ENCODE data around the gene DUSP18. TPM values are rescaled to one million over a fixed set of nuclear protein-coding genes. Genes with fewer than 3 reads are reported as not detected.

The DUSP18 gene
- total RNA-seq, 2 donors from 2014 or later = 4.1 TPM

- no peaks in the 10 kb centered on the region for H3K9me3 ChIP-seq
- H3K36me3 ChIP-seq = no peaks in the 10 kb centered on the region
- no peak overlapping the region for H3K27ac ChIP-seq
- H3K4me1 ChIP-seq (ENCODE audit: control insufficient read depth in 1 of 2, low read depth in 2 of 2) = no peaks in the 10 kb centered on the region
- H3K4me3 ChIP-seq = no peak overlapping the region
- H3K27me3 ChIP-seq (replicated peaks; ENCODE audit: insufficient read depth) = no peaks in the 10 kb centered on the region
- ATAC-seq (ENCODE audit: insufficient number of reproducible peaks, low FRiP score, low read depth) = no peak
- DNase-seq (ENCODE audit: low spot score) = no peak
- TF ChIP-seq CTCF (IDR thresholded peaks at IDR 0.05) = no peak
These were observed 49.9 kb downstream of the DUSP18 start for GRCh38 chr22:30617819-30618218.

- Histone ChIP-seq H3K4me3 (no peak overlapping the region), H3K27me3 (replicated peaks; ENCODE audit: insufficient read depth) (no peaks in the 10 kb centered on the region), H3K36me3 (no peaks in the 10 kb centered on the region), H3K27ac (no peak overlapping the region), H3K9me3 (no peaks in the 10 kb centered on the region), H3K4me1 (ENCODE audit: control insufficient read depth in 1 of 2, low read depth in 2 of 2) (no peaks in the 10 kb centered on the region)
- DNase-seq (ENCODE audit: low spot score) (no peak), ATAC-seq (ENCODE audit: insufficient number of reproducible peaks, low FRiP score, low read depth) (no peak)
- TF ChIP-seq CTCF (IDR thresholded peaks at IDR 0.05) = no peak
These were observed 52.1 kb downstream of the DUSP18 start for GRCh38 chr22:30615543-30615954.

GRCh38 chr22:30614879-30615278, 52.8 kb downstream of the DUSP18 start:
- Histone ChIP-seq H3K27me3 (replicated peaks; ENCODE audit: insufficient read depth) (no peaks in the 10 kb centered on the region), H3K36me3 (no peaks in the 10 kb centered on the region), H3K4me1 (ENCODE audit: control insufficient read depth in 1 of 2, low read depth in 2 of 2) (no peaks in the 10 kb centered on the region), H3K4me3 (no peak overlapping the region), H3K9me3 (no peaks in the 10 kb centered on the region), H3K27ac (no peak overlapping the region)
- DNase-seq (ENCODE audit: low spot score) = no peak
- no peak for TF ChIP-seq CTCF (IDR thresholded peaks at IDR 0.05)
- ATAC-seq (ENCODE audit: insufficient number of reproducible peaks, low FRiP score, low read depth) = no peak

- H3K9me3 ChIP-seq = no peaks in the 10 kb centered on the region
- DNase-seq (ENCODE audit: low spot score) (no peak), ATAC-seq (ENCODE audit: insufficient number of reproducible peaks, low FRiP score, low read depth) (no peak)
- no peak overlapping the region for H3K27ac ChIP-seq
- H3K4me3 ChIP-seq = no peak overlapping the region
- H3K27me3 ChIP-seq (replicated peaks; ENCODE audit: insufficient read depth) = no peaks in the 10 kb centered on the region
- no peak for TF ChIP-seq CTCF (IDR thresholded peaks at IDR 0.05)
- no peaks in the 10 kb centered on the region for H3K4me1 ChIP-seq (ENCODE audit: control insufficient read depth in 1 of 2, low read depth in 2 of 2)
- no peaks in the 10 kb centered on the region for H3K36me3 ChIP-seq
These were observed 53.4 kb downstream of the DUSP18 start for GRCh38 chr22:30614268-30614667.

- peaks cover 0 to 7% of the 10 kb centered on the region in 2 donors for H3K4me1 ChIP-seq (ENCODE audit: control insufficient read depth in 1 of 2, low read depth in 2 of 2)
- no peaks in the 10 kb centered on the region for H3K27me3 ChIP-seq (replicated peaks; ENCODE audit: insufficient read depth)
- no peak overlapping the region for H3K27ac ChIP-seq
- H3K36me3 ChIP-seq = no peaks in the 10 kb centered on the region
- DNase-seq (ENCODE audit: low spot score) (no peak), ATAC-seq (ENCODE audit: insufficient number of reproducible peaks, low FRiP score, low read depth) (no peak)
- no peaks in the 10 kb centered on the region for H3K9me3 ChIP-seq
- H3K4me3 ChIP-seq = no peak overlapping the region
- no peak for TF ChIP-seq CTCF (IDR thresholded peaks at IDR 0.05)
These were observed 54.9 kb downstream of the DUSP18 start for GRCh38 chr22:30612789-30613188.

Other genes with a start within 250 kb of the DUSP18 start
- 1 to 10 TPM; 1.9 to 6.4 TPM for gene MTFP1, start 242.1 kb downstream of the DUSP18 start, total RNA-seq
- not detected for gene SEC14L3, start 195.9 kb downstream of the DUSP18 start, total RNA-seq
- not detected for gene SEC14L4, start 162.2 kb downstream of the DUSP18 start, total RNA-seq
- gene SEC14L6, start 121.1 kb downstream of the DUSP18 start, total RNA-seq = under 1 TPM; 0.27 to 0.56 TPM
- gene GAL3ST1, start 93.2 kb downstream of the DUSP18 start, total RNA-seq = 1 to 10 TPM; 1.5 to 2.2 TPM
- gene PES1, start 76.0 kb downstream of the DUSP18 start, total RNA-seq = 10 to 100 TPM; 30.5 to 58.6 TPM
- 10 to 100 TPM; 33.9 to 82.0 TPM for gene TCN2, start 60.7 kb downstream of the DUSP18 start, total RNA-seq
- gene SLC35E4, start 32.1 kb downstream of the DUSP18 start, total RNA-seq = 10 to 100 TPM; 12.8 to 16.9 TPM
- 1 to 10 TPM in 1 of 2 donors, under 1 TPM in 1; 0.71 to 3.0 TPM for gene OSBP2, start 27.0 kb upstream of the DUSP18 start, total RNA-seq